Neuronal stem cell (in vitro differentiated cells): ENCODE measurements around the gene UNC13B.

Experiments used
- DNase-seq: peaks from one replicate; pipeline ENCODE4 v3.0.0-alpha.2; 2013; ENCODE audit warnings: low spot score
- H2AFZ ChIP-seq: one replicate; pipeline ENCODE4 v1.6.1; 2013; ENCODE audit warnings: mild to moderate bottlenecking, low read length, inconsistent platforms
- H2AK5ac ChIP-seq: 2 replicates; pipeline ENCODE4 v1.6.1; 2013; ENCODE audit warnings: low read depth, mild to moderate bottlenecking, inconsistent platforms, low read length, moderate library complexity, mixed read lengths
- H2BK120ac ChIP-seq: 2 replicates; pipeline ENCODE4 v1.6.1; 2013; ENCODE audit warnings: low read depth, mild to moderate bottlenecking, inconsistent platforms, low read length, moderate library complexity, mixed read lengths
- H2BK12ac ChIP-seq: one replicate; pipeline ENCODE4 v1.6.1; 2013; ENCODE audit warnings: low read length, inconsistent platforms
- H2BK15ac ChIP-seq: 2 replicates; pipeline ENCODE4 v1.6.1; 2013; ENCODE audit warnings: mild to moderate bottlenecking, low read length, inconsistent platforms, mixed read lengths
- H2BK5ac ChIP-seq: one replicate; pipeline ENCODE4 v1.6.1; 2013; ENCODE audit warnings: inconsistent platforms, mild to moderate bottlenecking, low read length, moderate library complexity
- H3K14ac ChIP-seq: one replicate; pipeline ENCODE4 v1.6.1; 2013; ENCODE audit warnings: low read length, inconsistent platforms
- H3K18ac ChIP-seq: 2 replicates; pipeline ENCODE4 v1.6.1; 2013; ENCODE audit warnings: low read length, inconsistent platforms
- H3K23ac ChIP-seq: 2 replicates; pipeline ENCODE4 v1.6.1; 2013; ENCODE audit warnings: low read depth, mild to moderate bottlenecking, mixed read lengths, low read length, inconsistent platforms; ENCODE audit not compliant: poor library complexity
- H3K27ac ChIP-seq: replicated peaks from 3 replicates; pipeline ENCODE4 v1.5.1; 2013; ENCODE audit warnings: low read length, inconsistent platforms
- H3K27me3 ChIP-seq, 3 experiments: 2 replicates each; pipeline ENCODE4 v1.6.1; 2013; ENCODE audit warnings: low read length in 3 of 3, mild to moderate bottlenecking in 2 of 3, inconsistent platforms in 1 of 3, low read depth in 1 of 3, mixed read lengths in 1 of 3, moderate library complexity in 1 of 3; ENCODE audit not compliant: control insufficient read depth in 3 of 3, insufficient read depth in 3 of 3
- H3K36me3 ChIP-seq, 2 donors: replicated peaks in 1 of 2; 2 replicates each; pipeline ENCODE4 v1.6.1; 2013; ENCODE audit warnings: low read length in 2 of 2; ENCODE audit not compliant: control insufficient read depth in 2 of 2, insufficient read depth in 2 of 2
- H3K4ac ChIP-seq: 2 replicates; pipeline ENCODE4 v1.6.1; 2013; ENCODE audit warnings: inconsistent platforms, mild to moderate bottlenecking, low read length, moderate library complexity
- H3K4me1 ChIP-seq, 2 donors: 1 replicate in 1 of 2; 2 replicates in 1 of 2; pipeline ENCODE4 v1.6.1; 2013; ENCODE audit warnings: low read length in 2 of 2, low read depth in 1 of 2; ENCODE audit not compliant: control insufficient read depth in 2 of 2, insufficient read depth in 1 of 2
- H3K4me2 ChIP-seq: one replicate; pipeline ENCODE4 v1.6.1; 2013; ENCODE audit warnings: mild to moderate bottlenecking, low read length, inconsistent platforms; ENCODE audit not compliant: insufficient read depth, poor library complexity, severe bottlenecking
- H3K4me3 ChIP-seq, 2 donors: 2 replicates each; pipeline ENCODE4 v1.5.1; 2013; ENCODE audit warnings: low read length in 2 of 2, mild to moderate bottlenecking in 2 of 2, inconsistent platforms in 1 of 2, moderate library complexity in 1 of 2
- H3K79me1 ChIP-seq: one replicate; pipeline ENCODE4 v1.6.1; 2013; ENCODE audit warnings: low read depth, mild to moderate bottlenecking, inconsistent platforms, low read length, moderate library complexity
- H3K9ac ChIP-seq: one replicate; pipeline ENCODE4 v1.6.1; 2013; ENCODE audit warnings: mild to moderate bottlenecking, low read depth, low read length, inconsistent platforms; ENCODE audit not compliant: poor library complexity
- H3K9me3 ChIP-seq, 2 donors: replicated peaks in 1 of 2; 2 replicates each; pipeline versions ENCODE3 to v1.6.1; 2013; ENCODE audit warnings: low read length in 2 of 2, mild to moderate bottlenecking in 2 of 2, inconsistent platforms in 1 of 2, low read depth in 1 of 2, mixed read lengths in 1 of 2, moderate library complexity in 1 of 2; ENCODE audit not compliant: control insufficient read depth in 2 of 2, insufficient read depth in 1 of 2
- H4K8ac ChIP-seq: one replicate; pipeline ENCODE4 v1.6.1; 2013; ENCODE audit warnings: low read depth, mild to moderate bottlenecking, inconsistent platforms, low read length, moderate library complexity
- H4K91ac ChIP-seq: one replicate; pipeline ENCODE4 v1.6.1; 2013; ENCODE audit warnings: low read length, low read depth, mild to moderate bottlenecking, inconsistent platforms; ENCODE audit not compliant: poor library complexity
- WGBS, 2 donors: extraction: QIAGEN DNeasy Blood & Tissue Kit; methylation state at CpG; one replicate each; pipeline ENCODE4 v1.1.7; 2013; ENCODE audit warnings: missing lambda C conversion rate in 2 of 2, mixed read lengths in 1 of 2; ENCODE audit not compliant: insufficient read length in 2 of 2, insufficient replicate concordance in 1 of 2; ENCODE audit errors: extremely low coverage in 2 of 2; 5-methylcytosine and 5-hydroxymethylcytosine counted together

Gene UNC13B

GRCh38 chr9:35277628-35278359 lies 116.0 kb downstream of the UNC13B start:
- Histone ChIP-seq H3K79me1 (no peaks in the 10 kb centered on the region), H3K4me1 (no peaks in the 10 kb centered on the region), H4K91ac (no peak overlapping the region), H2AFZ (no peak overlapping the region), H2BK5ac (no peak overlapping the region), H3K4me2 (no peak overlapping the region), H3K18ac (no peak overlapping the region), H2AK5ac (no peak overlapping the region), H3K9me3 (no peaks in the 10 kb centered on the region), H3K27me3 (no peaks in the 10 kb centered on the region), H2BK15ac (no peak overlapping the region), H3K4ac (no peak overlapping the region), H3K27ac (no peak overlapping the region), H3K4me3 (no peak overlapping the region), H2BK120ac (no peak overlapping the region), H3K36me3 (no peaks in the 10 kb centered on the region), H3K23ac (no peak overlapping the region), H3K9ac (no peak overlapping the region), H2BK12ac (no peak overlapping the region), H3K14ac (no peak overlapping the region), H4K8ac (no peak overlapping the region)
- no CpG with 5 or more reads among the region's 7 CpGs for WGBS, 2 donors
- no peak for DNase-seq

- no peak overlapping the region for H3K18ac ChIP-seq
- H4K91ac ChIP-seq, result no peak overlapping the region
- H3K9ac ChIP-seq, result no peak overlapping the region
- no peaks in the 10 kb centered on the region for H3K79me1 ChIP-seq
- H3K4me2 ChIP-seq, result no peak overlapping the region
- H3K4ac ChIP-seq, result no peak overlapping the region
- H2BK120ac ChIP-seq, result no peak overlapping the region
- H2AFZ ChIP-seq, result no peak overlapping the region
- no peaks in the 10 kb centered on the region for H3K27me3 ChIP-seq
- no CpG with 5 or more reads among the region's 2 CpGs for WGBS, 2 donors
- no peaks in the 10 kb centered on the region for H3K36me3 ChIP-seq
- H2BK15ac ChIP-seq, result no peak overlapping the region
- no peak overlapping the region for H2AK5ac ChIP-seq
- no peak overlapping the region for H4K8ac ChIP-seq
- no peak for DNase-seq
- no peaks in the 10 kb centered on the region for H3K9me3 ChIP-seq
- no peak overlapping the region for H3K23ac ChIP-seq
- H3K4me3 ChIP-seq, result no peak overlapping the region
- H3K14ac ChIP-seq, result no peak overlapping the region
- no peaks in the 10 kb centered on the region for H3K4me1 ChIP-seq
- no peak overlapping the region for H3K27ac ChIP-seq
- no peak overlapping the region for H2BK12ac ChIP-seq
- H2BK5ac ChIP-seq, result no peak overlapping the region
Observed at GRCh38 chr9:35279946-35280345, 118.1 kb downstream of the UNC13B start.

DNA sequence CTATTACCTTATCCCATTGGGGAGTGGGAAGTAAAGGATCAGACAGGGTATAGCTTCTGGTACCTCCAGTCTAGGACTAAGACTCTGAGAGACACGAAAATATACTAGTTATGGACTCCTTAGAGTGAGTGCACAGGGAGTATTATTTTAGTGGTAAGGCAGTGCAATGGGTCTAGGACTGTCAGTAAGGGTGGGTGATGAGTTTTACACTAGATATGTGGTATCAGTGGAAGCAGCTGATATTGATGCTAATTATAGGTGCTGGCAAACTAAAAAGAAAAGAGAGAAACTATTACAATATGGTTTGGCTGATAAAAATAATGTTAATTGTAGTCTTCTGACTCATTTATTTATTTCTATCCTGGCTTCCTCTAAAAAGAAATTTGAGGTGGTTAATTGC lies 118.6 kb downstream of the UNC13B start:
- no peak for DNase-seq

DNA sequence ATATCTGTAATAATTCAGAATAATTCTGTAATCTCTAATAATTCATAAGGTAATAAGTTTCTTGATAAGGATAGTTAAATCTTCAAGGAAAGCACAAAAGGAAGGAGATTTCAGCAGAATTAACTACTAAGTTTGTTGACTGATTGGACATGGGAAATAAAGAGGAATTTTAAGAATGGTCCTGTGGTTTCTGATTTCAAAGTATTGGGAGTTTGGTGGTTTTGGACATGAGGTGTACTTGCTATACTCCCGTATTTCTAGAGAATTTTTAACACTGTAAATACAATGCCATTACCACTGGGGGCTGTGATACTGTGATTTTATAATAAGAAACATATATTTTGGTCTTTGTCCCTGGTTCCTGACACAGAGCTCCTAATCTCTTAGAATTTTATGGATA lies 123.9 kb downstream of the UNC13B start:
- Histone ChIP-seq H3K4me3 (no peak overlapping the region), H2BK15ac (no peak overlapping the region), H3K4ac (no peak overlapping the region), H3K14ac (no peak overlapping the region), H4K8ac (no peak overlapping the region), H4K91ac (no peak overlapping the region), H3K23ac (no peak overlapping the region), H3K36me3 (no peaks in the 10 kb centered on the region), H2BK12ac (no peak overlapping the region), H3K4me1 (no peaks in the 10 kb centered on the region), H3K79me1 (no peaks in the 10 kb centered on the region), H3K4me2 (no peak overlapping the region), H2BK5ac (no peak overlapping the region), H2AFZ (no peak overlapping the region), H2BK120ac (no peak overlapping the region), H3K27ac (no peak overlapping the region), H3K9me3 (peaks cover 0 to 10% of the 10 kb centered on the region in 2 donors), H3K18ac (no peak overlapping the region), H3K27me3 (no peaks in the 10 kb centered on the region), H3K9ac (no peak overlapping the region), H2AK5ac (no peak overlapping the region)
- WGBS, 2 donors, result no CpG with 5 or more reads among the region's 1 CpG
- no peak for DNase-seq

More for the DNA sequence above, 118.6 kb downstream of the UNC13B start:
- Histone ChIP-seq H2AFZ (no peak overlapping the region), H3K4ac (no peak overlapping the region), H2BK12ac (no peak overlapping the region), H3K9ac (no peak overlapping the region), H3K9me3 (no peaks in the 10 kb centered on the region), H3K18ac (no peak overlapping the region), H3K14ac (no peak overlapping the region), H2BK120ac (no peak overlapping the region), H3K79me1 (no peaks in the 10 kb centered on the region), H3K4me2 (no peak overlapping the region), H2BK5ac (no peak overlapping the region), H3K36me3 (no peaks in the 10 kb centered on the region), H4K91ac (no peak overlapping the region), H3K27me3 (no peaks in the 10 kb centered on the region), H3K27ac (no peak overlapping the region), H2BK15ac (no peak overlapping the region), H3K4me3 (no peak overlapping the region), H4K8ac (no peak overlapping the region), H2AK5ac (no peak overlapping the region), H3K4me1 (no peaks in the 10 kb centered on the region), H3K23ac (no peak overlapping the region)
- WGBS, 2 donors, result no CpG with 5 or more reads among the region's 1 CpG
